ES-I3 (cell line): ENCODE data around the gene CNKSR2.
"Not testable (repeated sequence)": the region's sequence is repeated elsewhere in the genome, so short reads cannot be mapped to it uniquely, and the experiment has no call there.

Experiments used
- H3K36me3 ChIP-seq: 2 replicates; pipeline ENCODE4 v1.6.1; 2013; ENCODE audit warnings: mild to moderate bottlenecking, low read length, control low read depth, moderate library complexity; ENCODE audit not compliant: insufficient read depth
- H3K4me1 ChIP-seq: 2 replicates; pipeline ENCODE4 v1.6.1; 2013; ENCODE audit warnings: mild to moderate bottlenecking, control low read depth, low read length; ENCODE audit not compliant: insufficient read depth
- H3K9ac ChIP-seq: 2 replicates; pipeline ENCODE4 v1.6.1; 2013; ENCODE audit warnings: low read depth, mild to moderate bottlenecking, low read length, moderate library complexity
- H3K9me3 ChIP-seq: 2 replicates; pipeline ENCODE4 v1.6.1; 2013; ENCODE audit warnings: mild to moderate bottlenecking, low read length, moderate library complexity; ENCODE audit not compliant: control insufficient read depth, insufficient read depth

The CNKSR2 gene

GRCh38 chrX:21400408-21401121 is 26.3 kb downstream of the CNKSR2 start:
- H3K9me3 ChIP-seq, result no peaks in the 10 kb centered on the region
- H3K9ac ChIP-seq, result no peak overlapping the region
- H3K4me1 ChIP-seq, result no peaks in the 10 kb centered on the region
- no peaks in the 10 kb centered on the region for H3K36me3 ChIP-seq

- no peak overlapping the region for H3K9ac ChIP-seq
- H3K9me3 ChIP-seq, result no peaks in the 10 kb centered on the region
- no peaks in the 10 kb centered on the region; the same call in 1 of the 2 replicates for H3K4me1 ChIP-seq
- H3K36me3 ChIP-seq, result no peaks in the 10 kb centered on the region
Observed at GRCh38 chrX:21408307-21408706, 34.1 kb downstream of the CNKSR2 start.

GRCh38 chrX:21408788-21409187 is 34.6 kb downstream of the CNKSR2 start:
- H3K36me3 ChIP-seq, result no peaks in the 10 kb centered on the region
- H3K9ac ChIP-seq, result no peak overlapping the region
- H3K9me3 ChIP-seq, result no peaks in the 10 kb centered on the region
- H3K4me1 ChIP-seq, result no peaks in the 10 kb centered on the region; the same call in 1 of the 2 replicates

- Histone ChIP-seq H3K9ac (no peak overlapping the region), H3K36me3 (no peaks in the 10 kb centered on the region), H3K9me3 (no peaks in the 10 kb centered on the region), H3K4me1 (no peaks in the 10 kb centered on the region; the same call in 1 of the 2 replicates)
Observed at GRCh38 chrX:21412029-21412428, 37.8 kb downstream of the CNKSR2 start.

- no peaks in the 10 kb centered on the region for H3K9me3 ChIP-seq
- H3K9ac ChIP-seq, result no peak overlapping the region
- H3K4me1 ChIP-seq, result no peaks in the 10 kb centered on the region; the same call in 1 of the 2 replicates
- no peaks in the 10 kb centered on the region for H3K36me3 ChIP-seq
Observed at GRCh38 chrX:21412883-21413282, 38.7 kb downstream of the CNKSR2 start.

- H3K4me1 ChIP-seq, result no peaks in the 10 kb centered on the region
- no peaks in the 10 kb centered on the region for H3K9me3 ChIP-seq
- no peak overlapping the region for H3K9ac ChIP-seq
- no peaks in the 10 kb centered on the region; the same call in 1 of the 2 replicates for H3K36me3 ChIP-seq
Observed at GRCh38 chrX:21427086-21427485, 52.9 kb downstream of the CNKSR2 start.

GRCh38 chrX:21437036-21437435 is 62.8 kb downstream of the CNKSR2 start:
- Histone ChIP-seq H3K9ac (no peak overlapping the region), H3K9me3 (no peaks in the 10 kb centered on the region), H3K36me3 (no peaks in the 10 kb centered on the region), H3K4me1 (peaks cover 10% of the 10 kb centered on the region; the same call in 1 of the 2 replicates)

- Histone ChIP-seq H3K9me3 (no peaks in the 10 kb centered on the region), H3K4me1 (peaks cover 10% of the 10 kb centered on the region; the same call in 1 of the 2 replicates)
Observed at GRCh38 chrX:21438792-21439191, 64.6 kb downstream of the CNKSR2 start.

GRCh38 chrX:21440911-21441310 is 66.7 kb downstream of the CNKSR2 start:
- H3K9me3 ChIP-seq, result no peaks in the 10 kb centered on the region
- no peaks in the 10 kb centered on the region for H3K36me3 ChIP-seq
- no peak overlapping the region for H3K9ac ChIP-seq
- H3K4me1 ChIP-seq, result peaks cover 7% of the 10 kb centered on the region; the same call in 1 of the 2 replicates

More at GRCh38 chrX:21438792-21439191, 64.6 kb downstream of the CNKSR2 start:
- no peaks in the 10 kb centered on the region for H3K36me3 ChIP-seq
- no peak overlapping the region for H3K9ac ChIP-seq

GRCh38 chrX:21457718-21458117 is 83.5 kb downstream of the CNKSR2 start:
- no peaks in the 10 kb centered on the region for H3K9me3 ChIP-seq
- H3K4me1 ChIP-seq, result no peaks in the 10 kb centered on the region
- no peaks in the 10 kb centered on the region for H3K36me3 ChIP-seq
- H3K9ac ChIP-seq, result no peak overlapping the region

GRCh38 chrX:21469071-21469470 is 94.9 kb downstream of the CNKSR2 start:
- Histone ChIP-seq H3K9ac (no peak overlapping the region), H3K36me3 (no peaks in the 10 kb centered on the region), H3K4me1 (no peaks in the 10 kb centered on the region), H3K9me3 (no peaks in the 10 kb centered on the region)

GRCh38 chrX:21476909-21477308 is 102.7 kb downstream of the CNKSR2 start:
- no peaks in the 10 kb centered on the region for H3K36me3 ChIP-seq
- no peaks in the 10 kb centered on the region for H3K4me1 ChIP-seq
- H3K9ac ChIP-seq, result no peak overlapping the region
- H3K9me3 ChIP-seq, result no peaks in the 10 kb centered on the region

- Histone ChIP-seq H3K36me3 (no peaks in the 10 kb centered on the region), H3K4me1 (no peaks in the 10 kb centered on the region), H3K9me3 (no peaks in the 10 kb centered on the region), H3K9ac (no peak overlapping the region)
Observed at GRCh38 chrX:21479695-21480270, 105.6 kb downstream of the CNKSR2 start.

- H3K4me1 ChIP-seq, result peaks cover 5% of the 10 kb centered on the region; the same call in 1 of the 2 replicates
- no peaks in the 10 kb centered on the region for H3K9me3 ChIP-seq
- no peak overlapping the region for H3K9ac ChIP-seq
- no peaks in the 10 kb centered on the region for H3K36me3 ChIP-seq
Observed at GRCh38 chrX:21481761-21482160, 107.5 kb downstream of the CNKSR2 start.

GRCh38 chrX:21484051-21484450 is 109.8 kb downstream of the CNKSR2 start:
- peaks cover 18% of the 10 kb centered on the region for H3K4me1 ChIP-seq
- not testable (repeated sequence) for H3K36me3 ChIP-seq, H3K9me3 ChIP-seq, H3K9ac ChIP-seq
